ENCODE data around the gene COL23A1.

DNA sequence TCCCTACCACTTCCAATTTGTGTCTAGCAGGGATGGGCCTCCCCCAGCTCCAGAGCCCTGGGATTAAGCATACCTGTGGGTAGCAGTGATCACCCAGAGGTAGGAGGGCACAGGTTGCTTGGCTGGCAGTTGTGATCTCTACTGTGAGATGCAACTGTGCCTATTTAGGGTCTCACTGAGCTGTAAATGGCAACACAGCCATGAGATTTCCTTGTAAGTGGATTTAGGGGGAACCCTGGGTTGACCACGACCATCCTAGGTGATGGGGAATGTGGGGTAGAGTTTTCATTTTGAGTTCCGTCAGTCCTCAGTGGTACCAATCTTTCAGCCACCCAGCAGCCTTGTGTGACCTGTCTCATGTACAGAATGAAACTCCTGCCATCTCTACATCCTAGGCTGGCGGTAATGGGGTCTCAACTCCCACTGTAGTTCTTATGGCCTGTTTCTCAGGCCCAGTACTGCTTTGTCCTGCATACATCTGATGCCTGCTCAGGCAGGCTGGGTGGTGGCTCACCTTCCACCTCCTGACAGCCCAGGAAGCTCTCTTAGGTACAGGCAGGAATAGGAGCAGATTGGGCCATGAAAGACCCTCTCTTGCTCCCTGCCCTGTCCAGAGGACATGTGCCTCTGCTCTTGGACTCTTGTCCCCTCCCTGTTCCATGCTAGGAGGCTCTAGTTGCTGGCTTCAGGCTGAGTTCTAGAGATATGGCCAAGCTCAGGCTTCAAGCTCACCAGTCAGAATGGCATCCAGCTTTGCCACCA, 377.8 kb downstream of the COL23A1 start:
- TF ChIP-seq, protein P1, sequence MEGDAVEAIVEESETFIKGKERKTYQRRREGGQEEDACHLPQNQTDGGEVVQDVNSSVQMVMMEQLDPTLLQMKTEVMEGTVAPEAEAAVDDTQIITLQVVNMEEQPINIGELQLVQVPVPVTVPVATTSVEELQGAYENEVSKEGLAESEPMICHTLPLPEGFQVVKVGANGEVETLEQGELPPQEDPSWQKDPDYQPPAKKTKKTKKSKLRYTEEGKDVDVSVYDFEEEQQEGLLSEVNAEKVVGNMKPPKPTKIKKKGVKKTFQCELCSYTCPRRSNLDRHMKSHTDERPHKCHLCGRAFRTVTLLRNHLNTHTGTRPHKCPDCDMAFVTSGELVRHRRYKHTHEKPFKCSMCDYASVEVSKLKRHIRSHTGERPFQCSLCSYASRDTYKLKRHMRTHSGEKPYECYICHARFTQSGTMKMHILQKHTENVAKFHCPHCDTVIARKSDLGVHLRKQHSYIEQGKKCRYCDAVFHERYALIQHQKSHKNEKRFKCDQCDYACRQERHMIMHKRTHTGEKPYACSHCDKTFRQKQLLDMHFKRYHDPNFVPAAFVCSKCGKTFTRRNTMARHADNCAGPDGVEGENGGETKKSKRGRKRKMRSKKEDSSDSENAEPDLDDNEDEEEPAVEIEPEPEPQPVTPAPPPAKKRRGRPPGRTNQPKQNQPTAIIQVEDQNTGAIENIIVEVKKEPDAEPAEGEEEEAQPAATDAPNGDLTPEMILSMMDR (optimal IDR thresholded peaks at IDR 0.05 in 1 of 3, IDR thresholded peaks at IDR 0.05 in 1 of 3, conservative IDR thresholded peaks at IDR 0.05 in 1 of 3; ENCODE audit: extremely low read depth in 1 of 3, insufficient read depth in 2 of 3, low read length in 3 of 3): no peak
- no peak for TF ChIP-seq EZH2 (IDR thresholded peaks at IDR 0.05; ENCODE audit: low read length)
